ENCODE measurements around the gene CST2.
"Not testable (repeated sequence)": the region's sequence is repeated elsewhere in the genome, so short reads cannot be mapped to it uniquely, and the experiment has no call there.

Gene CST2

DNA sequence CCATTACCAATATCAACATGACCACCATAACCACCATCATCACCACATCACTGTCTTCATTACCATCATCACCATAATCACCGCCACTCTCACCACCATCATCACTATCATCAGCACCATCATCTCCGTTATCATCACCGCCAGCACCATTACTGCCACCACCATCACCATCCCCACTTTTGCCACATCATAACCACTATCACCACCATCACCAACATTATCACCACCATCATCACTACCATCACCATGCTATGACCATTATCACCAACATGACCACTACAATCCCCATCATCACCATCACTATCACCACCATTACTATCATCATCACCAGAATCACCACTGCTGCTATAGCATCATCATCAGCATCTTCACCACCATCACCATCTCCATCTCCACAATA lies 25.7 kb downstream of the CST2 start:
- DNase-seq: no peak

DNA sequence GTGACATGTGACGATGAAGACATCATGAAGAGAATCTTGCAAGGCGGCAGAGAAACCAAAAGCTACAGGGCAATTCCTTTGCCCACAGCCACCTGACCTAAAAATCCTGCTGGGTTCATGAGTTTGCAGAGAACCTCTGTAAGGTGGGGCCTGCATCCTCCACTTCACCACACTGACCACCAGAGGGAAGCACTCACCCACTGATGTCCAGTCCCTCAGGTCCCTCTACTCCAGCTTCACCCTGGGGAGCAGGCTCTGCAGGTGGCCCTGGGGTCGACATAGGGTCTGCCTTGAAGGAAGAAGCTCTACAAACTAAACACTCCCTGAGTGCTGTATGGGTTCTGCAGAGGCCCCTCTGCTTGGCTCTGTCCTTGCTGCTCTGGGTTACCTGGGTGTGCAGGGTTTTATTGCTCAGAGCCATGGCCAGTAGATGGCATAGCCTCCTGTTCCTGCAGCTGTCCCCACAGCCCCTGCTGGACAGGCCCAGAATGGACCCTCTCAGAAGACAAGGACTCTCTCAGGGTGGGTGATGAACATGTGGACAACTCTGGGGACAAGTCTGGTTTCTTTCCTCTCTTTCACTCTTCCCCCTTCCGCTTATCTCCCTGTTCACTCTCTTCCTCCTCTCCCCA lies 27.2 kb downstream of the CST2 start:
- DNase-seq: peak; percentile 59

DNA sequence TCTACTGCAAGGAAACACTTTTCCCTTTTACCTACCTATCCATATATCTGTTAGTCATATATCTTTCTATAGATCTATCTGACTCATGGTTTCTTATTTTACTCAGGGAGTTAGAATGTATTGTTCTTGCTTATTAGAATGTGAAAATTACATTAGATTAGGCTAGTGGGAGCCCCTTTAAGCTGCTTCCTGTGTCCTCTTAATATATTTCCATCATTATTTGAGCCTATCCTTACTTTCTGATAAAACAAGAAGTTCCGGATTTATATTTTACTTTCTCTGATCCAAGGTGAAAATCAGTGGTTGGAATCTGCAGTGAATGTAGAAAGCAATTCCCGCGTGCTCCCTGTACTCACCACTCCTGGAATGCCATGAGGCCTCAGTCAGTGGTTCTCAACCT lies 31.0 kb downstream of the CST2 start:
- no peak for DNase-seq

GRCh38 chr20:23794841-23795240 lies 31.7 kb downstream of the CST2 start:
- no peak for DNase-seq

GRCh38 chr20:23794065-23794464 lies 32.5 kb downstream of the CST2 start:
- no peak for DNase-seq

DNA sequence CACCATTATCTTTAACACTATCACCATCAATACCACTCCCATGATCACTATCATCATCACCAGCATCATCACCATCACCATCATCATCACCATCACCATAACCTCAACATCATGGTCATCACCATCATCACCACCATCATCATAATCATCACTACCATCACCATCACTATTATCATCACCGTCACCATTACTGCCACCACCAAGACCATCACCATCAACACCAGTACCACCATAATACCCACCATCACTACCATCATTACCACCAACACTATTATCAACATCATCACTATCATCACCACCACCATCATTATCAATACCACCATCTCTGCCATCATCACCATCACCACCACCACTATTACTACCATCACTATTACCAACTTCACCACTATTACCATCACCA lies 43.1 kb downstream of the CST2 start:
- DNase-seq: no peak

DNA sequence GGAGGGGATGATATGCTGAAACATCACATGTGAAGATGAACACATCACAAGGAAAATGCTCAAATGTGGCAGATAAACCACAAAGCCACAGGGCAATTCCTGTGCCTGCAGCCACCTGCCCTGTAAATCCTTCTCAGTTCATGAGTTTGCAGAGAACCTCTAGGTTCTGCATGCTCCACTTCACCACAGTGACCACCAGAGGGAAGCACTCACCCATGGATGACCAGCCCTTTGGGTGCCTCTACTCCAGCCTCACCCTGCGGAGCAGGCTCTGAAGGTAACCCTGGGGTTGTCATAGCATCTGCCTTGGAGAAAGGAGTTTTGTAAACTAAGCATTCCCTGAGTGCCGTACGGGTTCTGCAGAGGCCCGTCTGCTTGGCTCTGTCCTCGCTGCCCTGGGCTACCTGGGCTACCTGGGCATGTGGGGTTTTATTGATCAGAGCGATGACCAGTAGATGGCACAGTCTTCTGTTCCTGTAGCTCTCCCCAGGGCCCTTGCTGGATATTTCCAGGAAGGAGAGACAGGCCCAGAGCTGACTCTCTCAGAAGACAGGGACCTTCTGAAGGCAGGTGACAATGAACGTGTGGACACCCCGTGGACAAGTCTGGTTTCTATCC lies 44.1 kb downstream of the CST2 start:
- DNase-seq: peak; percentile 34

DNA sequence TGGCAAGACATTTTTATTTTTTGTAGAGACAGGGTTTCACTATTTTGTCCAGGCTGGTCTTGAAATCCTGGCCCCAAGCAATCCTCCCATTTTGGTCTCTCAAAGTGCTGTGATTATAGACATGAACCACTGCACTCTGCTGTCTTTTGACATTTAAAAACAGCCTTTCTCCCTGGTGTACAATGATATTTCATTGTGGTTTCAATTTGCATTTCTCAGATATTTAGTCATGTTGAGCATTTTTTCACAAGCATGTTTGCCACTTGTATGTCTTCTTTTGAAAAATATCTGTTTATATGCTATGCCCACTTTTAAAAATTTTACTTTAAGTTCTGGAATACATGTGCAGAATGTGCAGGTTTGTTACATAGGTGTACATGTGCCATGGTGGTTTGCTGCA lies 47.9 kb downstream of the CST2 start:
- DNase-seq: not testable (repeated sequence)

DNA sequence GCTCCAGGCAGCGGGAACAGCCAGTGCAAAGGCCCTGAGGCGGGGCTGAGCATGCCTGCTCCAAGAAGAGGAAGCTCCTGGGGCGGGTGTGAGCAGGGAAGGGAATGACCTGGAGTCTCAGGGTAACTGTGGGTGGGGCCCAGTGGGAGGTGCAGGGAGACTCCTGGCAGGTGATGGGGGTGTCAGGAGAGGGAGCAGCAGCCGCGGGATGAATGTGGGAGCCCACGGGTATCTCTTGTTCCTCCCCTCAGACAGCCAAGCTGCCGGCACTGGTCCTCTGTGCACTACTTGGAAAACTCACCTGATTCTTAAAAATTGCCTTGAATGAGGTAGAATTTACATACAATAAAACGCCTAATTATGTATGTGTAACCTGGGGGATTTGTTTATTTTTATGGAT lies 49.1 kb downstream of the CST2 start:
- DNase-seq: not testable (repeated sequence)

DNA sequence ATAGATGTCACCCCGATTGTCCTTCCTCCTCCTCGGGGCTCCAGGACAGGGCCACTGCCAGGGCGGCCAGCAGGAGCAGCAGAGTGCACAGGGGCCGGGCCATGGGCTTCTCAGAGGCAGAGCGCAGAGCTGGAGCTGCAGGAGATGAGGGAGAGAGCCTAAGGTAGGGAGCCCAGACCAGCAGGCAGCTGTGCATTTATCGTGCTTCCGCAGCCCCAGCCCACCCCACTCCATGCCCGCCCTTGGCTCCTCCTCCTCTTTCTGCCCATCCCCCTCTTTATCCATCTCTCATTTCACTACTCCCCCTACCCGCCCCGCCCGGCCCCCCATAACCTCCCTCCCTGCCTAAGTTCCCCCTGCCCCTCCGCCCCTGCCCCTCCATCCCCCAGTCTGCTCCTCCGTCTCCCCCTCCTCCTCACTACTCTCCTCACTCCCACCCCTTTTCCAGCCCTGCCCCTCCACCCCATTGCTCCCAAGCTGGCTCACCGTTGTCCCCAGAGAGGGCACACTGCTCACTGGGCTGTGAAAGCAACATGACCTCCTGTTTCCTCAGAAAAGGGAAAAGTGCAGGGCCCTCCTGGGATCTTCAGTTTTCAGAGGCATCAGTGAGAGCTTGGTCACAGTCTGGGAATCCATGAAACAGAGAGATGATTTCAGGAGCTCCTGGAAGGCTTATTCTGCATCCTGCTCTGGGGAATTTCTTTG lies 50.3 kb downstream of the CST2 start:
- DNase-seq: no peak

GRCh38 chr20:23774081-23774480 lies 52.4 kb downstream of the CST2 start:
- DNase-seq: no peak
